CD4-positive, alpha-beta T cell treated with Interleukin-6 at 100 ng/mL for 8 hours (primary cell): Measurements from ENCODE around the gene KTN1.

Experiments used
- DNase-seq: peaks from one replicate; pipeline ENCODE4 v3.0.0-alpha.2; 2020; ENCODE audit warnings: mixed read lengths, low spot score

KTN1 gene

GRCh38 chr14:55579724-55580469 is at the start of gene KTN1:
Gene KTN1, plus strand, starts transcription at chr14:55580207. Its CDS starts 31,842 bp downstream, at chr14:55612049.
- peak; percentile 78 for DNase-seq

GRCh38 chr14:55530464-55530863 is 49.5 kb upstream of the KTN1 start:
- DNase-seq: no peak

- DNase-seq: no peak
Measured at GRCh38 chr14:55532645-55533344, 47.2 kb upstream of the KTN1 start.

- DNase-seq: no peak
Measured at GRCh38 chr14:55533960-55534359, 46.0 kb upstream of the KTN1 start.

GRCh38 chr14:55535516-55536203 is 44.3 kb upstream of the KTN1 start:
- DNase-seq: no peak

GRCh38 chr14:55536204-55536708 is 43.8 kb upstream of the KTN1 start:
- DNase-seq: no peak

GRCh38 chr14:55537782-55538181 is 42.2 kb upstream of the KTN1 start:
- no peak for DNase-seq

GRCh38 chr14:55539975-55540374 is 40.0 kb upstream of the KTN1 start:
- DNase-seq: no peak

- DNase-seq: no peak
Measured at GRCh38 chr14:55540847-55541773, 38.9 kb upstream of the KTN1 start.

GRCh38 chr14:55545779-55546178 is 34.2 kb upstream of the KTN1 start:
- no peak for DNase-seq

- DNase-seq: no peak
Measured at GRCh38 chr14:55546212-55546874, 33.7 kb upstream of the KTN1 start.

- no peak for DNase-seq
Measured at GRCh38 chr14:55547650-55548315, 32.2 kb upstream of the KTN1 start.

- no peak for DNase-seq
Measured at GRCh38 chr14:55553791-55554190, 26.2 kb upstream of the KTN1 start.

GRCh38 chr14:55556929-55557623 is 22.9 kb upstream of the KTN1 start:
- no peak for DNase-seq

- no peak for DNase-seq
Measured at GRCh38 chr14:55562135-55562534, 17.9 kb upstream of the KTN1 start.

- DNase-seq: no peak
Measured at GRCh38 chr14:55568618-55569017, 11.4 kb upstream of the KTN1 start.

GRCh38 chr14:55571125-55571889 is 8.7 kb upstream of the KTN1 start:
- no peak for DNase-seq

- DNase-seq: no peak
Measured at GRCh38 chr14:55572578-55572977, 7.4 kb upstream of the KTN1 start.

GRCh38 chr14:55574988-55575387 is 5.0 kb upstream of the KTN1 start:
- DNase-seq: no peak
